ENCODE measurements around the gene PRMT9. TPM values are rescaled to one million over a fixed set of nuclear protein-coding genes. Genes with fewer than 3 reads are reported as not detected.

The PRMT9 gene
- total and polyA plus RNA-seq, 9 of the 15 experiments (the other 6 are each of a cell fraction or from before 2014, with no cell fraction given): 3.5 to 15.6 (median 7.2) TPM

DNA sequence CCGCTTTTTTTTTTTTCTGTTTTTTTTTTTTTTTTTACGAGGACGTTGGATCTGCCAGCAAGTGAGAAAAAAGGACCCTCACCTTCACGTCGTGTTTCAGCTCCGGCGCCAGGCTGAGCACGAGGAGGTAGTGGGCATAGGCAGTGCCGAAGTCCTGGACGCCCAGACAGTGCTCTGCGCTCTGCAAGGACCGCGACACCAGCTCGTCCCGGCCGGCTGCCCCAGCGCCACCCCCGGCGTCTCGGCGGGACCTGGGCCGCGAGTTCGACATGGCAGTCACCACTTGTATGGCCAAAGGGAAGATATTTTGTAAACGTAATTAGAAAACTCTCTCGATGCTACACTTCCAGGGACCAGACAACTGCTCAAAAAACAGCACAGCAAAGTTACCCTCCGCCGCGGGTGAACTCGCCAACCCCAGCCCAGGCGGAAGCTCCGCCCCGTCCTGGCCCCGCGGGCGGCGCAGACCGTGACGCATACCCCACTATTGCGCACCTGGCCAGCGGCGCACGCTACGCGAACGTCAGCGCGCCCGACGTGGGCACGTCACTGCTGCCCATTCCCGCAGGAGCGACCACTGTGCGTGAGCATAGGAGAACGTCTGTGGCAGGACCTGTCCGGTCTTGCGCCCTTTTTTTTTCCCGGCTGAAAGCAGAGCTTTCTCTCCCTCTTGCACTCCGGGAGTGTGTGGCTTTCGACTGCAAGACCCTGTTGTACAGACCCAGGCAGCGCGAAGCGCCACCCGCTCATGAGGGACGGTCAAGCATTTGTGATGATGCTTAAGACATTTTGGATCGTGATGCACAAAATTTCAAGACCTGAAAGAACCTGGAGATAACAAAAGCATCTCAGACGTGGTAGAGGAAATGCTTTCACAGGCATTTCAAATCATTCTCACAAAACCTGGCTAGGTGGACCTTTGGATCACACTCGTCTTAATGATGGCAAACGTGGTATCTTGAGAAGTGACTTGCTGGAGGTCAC is at the start of gene PRMT9 (continued):
- TF ChIP-seq ETV6 (IDR thresholded peaks at IDR 0.05; ENCODE audit: borderline replicate concordance in 1 of 2, low read depth in 2 of 2, low read length in 1 of 2) (no peak), ETV6 (CRISPR knock-in tag; IDR thresholded peaks at IDR 0.05; ENCODE audit: borderline replicate concordance) (no peak), CREM (IDR thresholded peaks at IDR 0.05; ENCODE audit: low read depth) (peak; percentile 99), RBM34 (IDR thresholded peaks at IDR 0.05; ENCODE audit: borderline replicate concordance, insufficient read depth, low read length) (no peak), DACH1 (IDR thresholded peaks at IDR 0.05; ENCODE audit: partially characterized antibody) (no peak), HMGN3 (IDR thresholded peaks at IDR 0.05; ENCODE audit: borderline replicate concordance, extremely low read depth, insufficient read length, low read depth, low read length) (peak; percentile 63), TAF15 (IDR thresholded peaks at IDR 0.05; ENCODE audit: low read depth, low read length) (no peak), TFAM (CRISPR knock-in tag; conservative IDR thresholded peaks at IDR 0.05) (no peak), L3MBTL2 (IDR thresholded peaks at IDR 0.05) (peak; percentile 63), MEF2A (IDR thresholded peaks at IDR 0.05; ENCODE audit: control insufficient read depth, low read depth, low read length) (no peak), ZFPM2 (CRISPR knock-in tag; IDR thresholded peaks at IDR 0.05) (no peak), HEY1 (CRISPR knock-in tag; IDR thresholded peaks at IDR 0.05; ENCODE audit: borderline replicate concordance) (no peak), NFYB (IDR thresholded peaks at IDR 0.05; ENCODE audit: extremely low read depth, insufficient read length) (no peak), RFX1 (IDR thresholded peaks at IDR 0.05) (no peak), AFF4 (CRISPR knock-in tag; IDR thresholded peaks at IDR 0.05) (no peak; the same call in 1 of the 2 replicates), ZNF140 (CRISPR knock-in tag; IDR thresholded peaks at IDR 0.05) (no peak), TOE1 (IDR thresholded peaks at IDR 0.05; ENCODE audit: borderline replicate concordance) (no peak), TOE1 (CRISPR knock-in tag; IDR thresholded peaks at IDR 0.05; ENCODE audit: borderline replicate concordance, low read depth) (no peak), ZNF253 (CRISPR knock-in tag; conservative IDR thresholded peaks at IDR 0.05) (no peak), NCOA1 (IDR thresholded peaks at IDR 0.05; ENCODE audit: low read depth) (peak; percentile 50; the same call in 1 of the 2 replicates), CEBPB (tag; IDR thresholded peaks at IDR 0.05) (no peak)
- TF ChIP-seq, protein P1, sequence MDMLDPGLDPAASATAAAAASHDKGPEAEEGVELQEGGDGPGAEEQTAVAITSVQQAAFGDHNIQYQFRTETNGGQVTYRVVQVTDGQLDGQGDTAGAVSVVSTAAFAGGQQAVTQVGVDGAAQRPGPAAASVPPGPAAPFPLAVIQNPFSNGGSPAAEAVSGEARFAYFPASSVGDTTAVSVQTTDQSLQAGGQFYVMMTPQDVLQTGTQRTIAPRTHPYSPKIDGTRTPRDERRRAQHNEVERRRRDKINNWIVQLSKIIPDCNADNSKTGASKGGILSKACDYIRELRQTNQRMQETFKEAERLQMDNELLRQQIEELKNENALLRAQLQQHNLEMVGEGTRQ (CRISPR knock-in tag; IDR thresholded peaks at IDR 0.05): peak; percentile 17; the same call in 1 of the 2 replicates
- TF ChIP-seq, protein P2, sequence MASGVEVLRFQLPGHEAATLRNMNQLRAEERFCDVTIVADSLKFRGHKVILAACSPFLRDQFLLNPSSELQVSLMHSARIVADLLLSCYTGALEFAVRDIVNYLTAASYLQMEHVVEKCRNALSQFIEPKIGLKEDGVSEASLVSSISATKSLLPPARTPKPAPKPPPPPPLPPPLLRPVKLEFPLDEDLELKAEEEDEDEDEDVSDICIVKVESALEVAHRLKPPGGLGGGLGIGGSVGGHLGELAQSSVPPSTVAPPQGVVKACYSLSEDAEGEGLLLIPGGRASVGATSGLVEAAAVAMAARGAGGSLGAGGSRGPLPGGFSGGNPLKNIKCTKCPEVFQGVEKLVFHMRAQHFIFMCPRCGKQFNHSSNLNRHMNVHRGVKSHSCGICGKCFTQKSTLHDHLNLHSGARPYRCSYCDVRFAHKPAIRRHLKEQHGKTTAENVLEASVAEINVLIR (CRISPR knock-in tag; IDR thresholded peaks at IDR 0.05): peak; percentile 96

All from K562 (cell line).